WTC11 (cell line): ENCODE results near the gene SORCS2. TPM values are rescaled to one million over a fixed set of nuclear protein-coding genes. Genes with fewer than 3 reads are reported as not detected.

Experiments used
- ATAC-seq: fragments of 200-7000 bp; cut with Tn5 transposase; 2 replicates; pipeline ENCODE4 v1.10.0; 2021; ENCODE audit warnings: mild to moderate bottlenecking, moderate library complexity
- CTCF ChIA-PET: fragments of 300-600 bp; sonication (Branson Sonifier 250); formaldehyde crosslinking; loops from one replicate; lab custom pipeline; 2021; ENCODE audit warnings: antibody characterized with exemption; lab: Charles Lee
- POLR2A ChIA-PET: fragments of 350-600 bp; sonication (Branson Sonifier 250); formaldehyde crosslinking; loops from one replicate; lab custom pipeline; 2021; ENCODE audit warnings: antibody characterized with exemption; lab: Charles Lee
- DNase-seq: peaks from one replicate; pipeline ENCODE4 v3.0.0; 2021; ENCODE audit warnings: low spot score
- H3K27ac Mint-ChIP-seq: 2 replicates; pipeline ENCODE4 v1.8.0; 2021; ENCODE audit warnings: mixed read lengths
- H3K27me3 Mint-ChIP-seq: 2 replicates; pipeline ENCODE4 v1.8.0; 2021; ENCODE audit warnings: low read depth, mild to moderate bottlenecking, moderate library complexity, mixed read lengths
- H3K36me3 Mint-ChIP-seq: 2 replicates; pipeline ENCODE4 v1.8.0; 2021; ENCODE audit warnings: mixed read lengths
- H3K4me1 Mint-ChIP-seq: 2 replicates; pipeline ENCODE4 v1.8.0; 2022; ENCODE audit warnings: mixed read lengths
- H3K4me3 Mint-ChIP-seq: 2 replicates; pipeline ENCODE4 v1.8.0; 2021; ENCODE audit warnings: mild to moderate bottlenecking, moderate library complexity, mixed read lengths
- H3K9me3 Mint-ChIP-seq: 2 replicates; pipeline ENCODE4 v1.8.0; 2021; ENCODE audit warnings: mixed read lengths
- ATF1 ChIP-seq: sonication (generic); formaldehyde crosslinking; IDR thresholded peaks from 2 replicates; pipeline ENCODE4 v1.8.1; 2023; ENCODE audit warnings: mild to moderate bottlenecking, moderate library complexity, missing genetic modification reagents
- CBFB ChIP-seq: sonication (generic); formaldehyde crosslinking; IDR thresholded peaks from 2 replicates; pipeline ENCODE4 v1.8.1; 2022; ENCODE audit warnings: mild to moderate bottlenecking, low read depth, missing genetic modification reagents
- JAZF1 ChIP-seq: fragments of 250-450 bp; sonication (Bioruptor Pico); IDR thresholded peaks from 2 replicates; pipeline ENCODE4 v1.9.0; 2021; ENCODE audit warnings: moderate library complexity, mild to moderate bottlenecking, inconsistent platforms
- OVOL2 ChIP-seq: fragments of 250-450 bp; sonication (Bioruptor Pico); IDR thresholded peaks from 2 replicates; pipeline ENCODE4 v1.9.0; 2021; ENCODE audit warnings: mild to moderate bottlenecking, borderline replicate concordance
- PRDM15 ChIP-seq: sonication (generic); formaldehyde crosslinking; IDR thresholded peaks from 2 replicates; pipeline ENCODE4 v1.8.0; 2022; ENCODE audit warnings: missing genetic modification reagents
- PRRX2 ChIP-seq: fragments of 250-450 bp; sonication (Bioruptor Pico); IDR thresholded peaks from 2 replicates; pipeline ENCODE4 v1.8.0; 2021; ENCODE audit warnings: mild to moderate bottlenecking
- RORB ChIP-seq: fragments of 250-450 bp; sonication (Bioruptor Pico); IDR thresholded peaks from 2 replicates; pipeline ENCODE4 v1.9.0; 2021; ENCODE audit warnings: mild to moderate bottlenecking
- SP1 ChIP-seq: sonication (generic); formaldehyde crosslinking; conservative IDR thresholded peaks from 2 replicates; pipeline ENCODE4 v1.8.1; 2022; ENCODE audit warnings: missing genetic modification reagents
- TP53 ChIP-seq: sonication (generic); formaldehyde crosslinking; IDR thresholded peaks from 2 replicates; pipeline ENCODE4 v1.8.1; 2023; ENCODE audit warnings: mild to moderate bottlenecking, missing genetic modification reagents
- USF2 ChIP-seq: sonication (generic); formaldehyde crosslinking; IDR thresholded peaks from 2 replicates; pipeline ENCODE4 v1.8.1; 2023; ENCODE audit warnings: mild to moderate bottlenecking, missing genetic modification reagents, moderate library complexity
- ZBTB21 ChIP-seq: sonication (generic); formaldehyde crosslinking; IDR thresholded peaks from 2 replicates; pipeline ENCODE4 v1.8.1; 2023; ENCODE audit warnings: mild to moderate bottlenecking, missing genetic modification reagents, borderline replicate concordance
- ZNF232 ChIP-seq: sonication (generic); formaldehyde crosslinking; IDR thresholded peaks from 2 replicates; pipeline ENCODE4 v1.8.0; 2022; ENCODE audit warnings: mild to moderate bottlenecking, missing genetic modification reagents
- ZNF281 ChIP-seq: sonication (generic); formaldehyde crosslinking; IDR thresholded peaks from 2 replicates; pipeline ENCODE4 v1.8.0; 2023; ENCODE audit warnings: mild to moderate bottlenecking, missing genetic modification reagents
- total RNA-seq: library from RNA; stranded (reverse); gene quantifications from 3 replicates; pipeline ENCODE4 v1.2.3, GENCODE V29; 2021
- TF ChIP-seq, protein P1 (sequence below): sonication (generic); formaldehyde crosslinking; IDR thresholded peaks from 2 replicates; pipeline ENCODE4 v1.8.1; 2022; ENCODE audit warnings: mild to moderate bottlenecking, missing genetic modification reagents, moderate library complexity, borderline replicate concordance
- TF ChIP-seq, protein P2 (sequence below): sonication (generic); formaldehyde crosslinking; IDR thresholded peaks from 2 replicates; pipeline ENCODE4 v1.8.0; 2023; ENCODE audit warnings: missing genetic modification reagents
- TF ChIP-seq, protein P3 (sequence below): sonication (generic); formaldehyde crosslinking; IDR thresholded peaks from 2 replicates; pipeline ENCODE4 v1.8.1; 2023; ENCODE audit warnings: mild to moderate bottlenecking, missing genetic modification reagents

Gene SORCS2
- total RNA-seq, 1 experiment from 2014 or later = 6.6 TPM

DNA sequence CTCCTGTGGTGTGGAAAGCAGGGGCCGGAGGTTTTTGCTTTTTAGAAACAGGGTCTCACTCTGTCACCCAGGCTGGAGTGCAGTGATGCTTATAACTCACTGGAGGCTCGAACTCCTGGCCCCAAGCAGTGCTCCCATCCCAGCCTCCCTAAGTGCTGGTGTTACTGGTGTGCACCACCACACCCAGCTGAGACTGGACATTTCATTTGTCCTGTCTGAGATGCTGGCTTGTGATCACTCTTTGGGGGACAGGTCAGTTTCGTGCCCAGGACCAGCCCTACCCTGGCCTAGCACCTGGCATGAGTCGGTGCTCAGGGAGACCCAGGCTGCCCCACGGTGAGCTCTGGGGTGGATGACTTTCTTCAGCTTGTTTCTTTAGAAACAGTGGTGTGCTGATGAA is 231.1 kb downstream of the SORCS2 start:
- Mint-ChIP-seq H3K4me3 (no peak overlapping the region), H3K27me3 (peaks cover 12% of the 10 kb centered on the region), H3K9me3 (peaks cover 6% of the 10 kb centered on the region)
- POLR2A ChIA-PET = no interaction called here
- TF ChIP-seq ZNF232 (no peak), CBFB (no peak), ZBTB21 (no peak), ATF1 (CRISPR knock-in tag) (no peak), SP1 (CRISPR knock-in tag) (no peak), PRDM15 (no peak), OVOL2 (CRISPR knock-in tag) (no peak), PRRX2 (CRISPR knock-in tag) (no peak), JAZF1 (CRISPR knock-in tag) (no peak), RORB (CRISPR knock-in tag) (no peak), ZNF281 (no peak), USF2 (CRISPR knock-in tag) (no peak), TP53 (no peak)
- TF ChIP-seq, protein P1, sequence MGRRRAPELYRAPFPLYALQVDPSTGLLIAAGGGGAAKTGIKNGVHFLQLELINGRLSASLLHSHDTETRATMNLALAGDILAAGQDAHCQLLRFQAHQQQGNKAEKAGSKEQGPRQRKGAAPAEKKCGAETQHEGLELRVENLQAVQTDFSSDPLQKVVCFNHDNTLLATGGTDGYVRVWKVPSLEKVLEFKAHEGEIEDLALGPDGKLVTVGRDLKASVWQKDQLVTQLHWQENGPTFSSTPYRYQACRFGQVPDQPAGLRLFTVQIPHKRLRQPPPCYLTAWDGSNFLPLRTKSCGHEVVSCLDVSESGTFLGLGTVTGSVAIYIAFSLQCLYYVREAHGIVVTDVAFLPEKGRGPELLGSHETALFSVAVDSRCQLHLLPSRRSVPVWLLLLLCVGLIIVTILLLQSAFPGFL (CRISPR knock-in tag) = no peak
- TF ChIP-seq, protein P2, sequence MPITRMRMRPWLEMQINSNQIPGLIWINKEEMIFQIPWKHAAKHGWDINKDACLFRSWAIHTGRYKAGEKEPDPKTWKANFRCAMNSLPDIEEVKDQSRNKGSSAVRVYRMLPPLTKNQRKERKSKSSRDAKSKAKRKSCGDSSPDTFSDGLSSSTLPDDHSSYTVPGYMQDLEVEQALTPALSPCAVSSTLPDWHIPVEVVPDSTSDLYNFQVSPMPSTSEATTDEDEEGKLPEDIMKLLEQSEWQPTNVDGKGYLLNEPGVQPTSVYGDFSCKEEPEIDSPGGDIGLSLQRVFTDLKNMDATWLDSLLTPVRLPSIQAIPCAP (CRISPR knock-in tag) = no peak
- TF ChIP-seq, protein P3, sequence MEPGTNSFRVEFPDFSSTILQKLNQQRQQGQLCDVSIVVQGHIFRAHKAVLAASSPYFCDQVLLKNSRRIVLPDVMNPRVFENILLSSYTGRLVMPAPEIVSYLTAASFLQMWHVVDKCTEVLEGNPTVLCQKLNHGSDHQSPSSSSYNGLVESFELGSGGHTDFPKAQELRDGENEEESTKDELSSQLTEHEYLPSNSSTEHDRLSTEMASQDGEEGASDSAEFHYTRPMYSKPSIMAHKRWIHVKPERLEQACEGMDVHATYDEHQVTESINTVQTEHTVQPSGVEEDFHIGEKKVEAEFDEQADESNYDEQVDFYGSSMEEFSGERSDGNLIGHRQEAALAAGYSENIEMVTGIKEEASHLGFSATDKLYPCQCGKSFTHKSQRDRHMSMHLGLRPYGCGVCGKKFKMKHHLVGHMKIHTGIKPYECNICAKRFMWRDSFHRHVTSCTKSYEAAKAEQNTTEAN = no peak
- TF ChIP-seq, all 79 proteins: peak for 0
- DNase-seq (no peak), ATAC-seq (no peak)
- CTCF ChIA-PET = interaction anchor here (1.1 to 1.6 kb wide), 2 partner anchors 88 to 227 kb away, joined by 3 to 4 read pairs; no protein-coding TSS in a partner anchor
- peaks cover under 1% of the 10 kb centered on the region; the same call in 1 of the 2 replicates for H3K36me3 Mint-ChIP-seq
- peaks cover 14% of the 10 kb centered on the region for H3K4me1 Mint-ChIP-seq
- H3K27ac Mint-ChIP-seq = no peak overlapping the region
